Fibroblast of villous mesenchyme (primary cell): ENCODE measurements around the gene NPPC. TPM values are rescaled to one million over a fixed set of nuclear protein-coding genes. Genes with fewer than 3 reads are reported as not detected.

Experiments used
- DNase-seq: peaks from one replicate; pipeline ENCODE4 v3.0.0-alpha.2; 2010; ENCODE audit warnings: low read depth
- H3K4me3 ChIP-seq: 2 replicates; pipeline ENCODE4 v1.5.1; 2011; ENCODE audit warnings: low read depth, mild to moderate bottlenecking, low read length
- CTCF ChIP-seq: IDR thresholded peaks from 2 replicates; pipeline ENCODE4 v1.5.1; 2012; ENCODE audit warnings: low read depth, mild to moderate bottlenecking, low read length; ENCODE audit not compliant: insufficient read depth
- total RNA-seq: library from RNA; depleted of rRNA; stranded (reverse); fragments of >200 nt; gene quantifications from 2 replicates; pipeline ENCODE4 v1.2.3, GENCODE V29; 2012

The NPPC gene
- total RNA-seq, 1 donor, result not detected

- TF ChIP-seq CTCF, result no peak
- DNase-seq, result no peak
- no peak overlapping the region for H3K4me3 ChIP-seq
Measured at GRCh38 chr2:231920795-231921194, 5.4 kb downstream of the NPPC start.

- no peak for TF ChIP-seq CTCF
- H3K4me3 ChIP-seq, result no peak overlapping the region
- DNase-seq, result no peak
Measured at GRCh38 chr2:231920366-231920765, 5.8 kb downstream of the NPPC start.

- DNase-seq, result no peak
- no peak overlapping the region for H3K4me3 ChIP-seq
- TF ChIP-seq CTCF, result no peak
Measured at GRCh38 chr2:231919341-231920035, 6.7 kb downstream of the NPPC start.

- no peak for TF ChIP-seq CTCF
- H3K4me3 ChIP-seq, result no peak overlapping the region
- no peak for DNase-seq
Measured at GRCh38 chr2:231918501-231919330, 7.5 kb downstream of the NPPC start.

- no peak overlapping the region for H3K4me3 ChIP-seq
- no peak for DNase-seq
- TF ChIP-seq CTCF, result no peak
Measured at GRCh38 chr2:231917280-231918066, 8.7 kb downstream of the NPPC start.

GRCh38 chr2:231914077-231914690 lies 12.0 kb downstream of the NPPC start:
- no peak overlapping the region for H3K4me3 ChIP-seq
- DNase-seq, result no peak

More at GRCh38 chr2:231914077-231914690, 12.0 kb downstream of the NPPC start:
- TF ChIP-seq CTCF, result no peak
